LNCAP (cell line): ENCODE data around the gene ABHD2.

ENCODE experiments used
- TF ChIP-seq, protein P1 (sequence below): fragments of 450-650 bp; IDR thresholded peaks from 2 replicates; pipeline ENCODE4 v1.5.1; 2017; ENCODE audit warnings: mild to moderate bottlenecking

Gene ABHD2

DNA sequence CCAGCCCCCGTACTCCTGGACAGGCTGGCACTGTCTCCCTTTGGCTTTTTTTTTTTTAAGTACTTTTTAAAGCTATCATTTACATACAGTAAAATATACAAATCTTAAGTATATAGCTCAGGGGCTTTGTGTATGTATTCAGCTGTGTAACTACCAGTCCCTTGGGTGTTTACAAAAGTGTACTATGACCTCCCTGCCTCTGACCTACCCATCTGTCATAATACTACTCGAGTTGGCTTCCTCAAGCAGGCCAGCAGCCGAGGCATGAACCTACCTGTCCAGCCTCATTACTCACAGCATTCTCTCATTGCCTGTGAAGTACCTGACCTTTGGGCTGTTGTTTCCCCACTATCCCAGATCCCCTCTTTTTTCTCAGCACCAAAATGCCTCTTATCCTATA is 33.2 kb downstream of the ABHD2 start:
- TF ChIP-seq, protein P1, sequence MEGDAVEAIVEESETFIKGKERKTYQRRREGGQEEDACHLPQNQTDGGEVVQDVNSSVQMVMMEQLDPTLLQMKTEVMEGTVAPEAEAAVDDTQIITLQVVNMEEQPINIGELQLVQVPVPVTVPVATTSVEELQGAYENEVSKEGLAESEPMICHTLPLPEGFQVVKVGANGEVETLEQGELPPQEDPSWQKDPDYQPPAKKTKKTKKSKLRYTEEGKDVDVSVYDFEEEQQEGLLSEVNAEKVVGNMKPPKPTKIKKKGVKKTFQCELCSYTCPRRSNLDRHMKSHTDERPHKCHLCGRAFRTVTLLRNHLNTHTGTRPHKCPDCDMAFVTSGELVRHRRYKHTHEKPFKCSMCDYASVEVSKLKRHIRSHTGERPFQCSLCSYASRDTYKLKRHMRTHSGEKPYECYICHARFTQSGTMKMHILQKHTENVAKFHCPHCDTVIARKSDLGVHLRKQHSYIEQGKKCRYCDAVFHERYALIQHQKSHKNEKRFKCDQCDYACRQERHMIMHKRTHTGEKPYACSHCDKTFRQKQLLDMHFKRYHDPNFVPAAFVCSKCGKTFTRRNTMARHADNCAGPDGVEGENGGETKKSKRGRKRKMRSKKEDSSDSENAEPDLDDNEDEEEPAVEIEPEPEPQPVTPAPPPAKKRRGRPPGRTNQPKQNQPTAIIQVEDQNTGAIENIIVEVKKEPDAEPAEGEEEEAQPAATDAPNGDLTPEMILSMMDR, result no peak

DNA sequence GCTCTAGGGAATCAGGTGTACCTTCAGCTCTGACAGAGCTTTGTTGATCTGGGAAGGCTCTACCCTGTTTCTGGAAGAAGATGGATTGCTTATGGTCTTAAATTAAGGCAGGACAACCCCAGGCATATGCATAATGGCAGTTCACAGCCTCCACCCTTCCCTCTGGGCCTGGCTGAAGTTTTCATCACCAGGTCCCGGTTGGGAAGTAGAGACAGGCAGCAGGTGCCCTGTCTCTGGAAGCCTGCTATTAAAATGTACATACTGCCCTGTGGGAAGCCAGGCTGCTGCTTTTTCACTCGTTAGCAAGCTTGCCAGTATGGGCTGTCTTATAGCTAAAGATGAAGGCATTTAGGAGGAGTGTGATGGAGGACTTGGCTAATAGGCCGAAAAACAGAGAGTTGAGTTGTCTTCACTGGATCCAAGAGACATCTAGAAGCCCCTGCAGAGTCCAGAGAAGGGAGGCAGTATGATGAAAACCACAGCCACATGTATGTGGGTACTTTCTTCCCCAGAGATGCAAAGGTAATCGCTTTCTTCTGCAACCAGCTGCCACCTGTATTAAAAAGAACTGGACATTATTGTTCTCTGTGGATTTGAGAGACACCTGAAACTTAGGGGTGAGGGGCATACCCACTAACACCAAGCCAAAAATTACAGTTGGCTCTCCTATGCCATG is 34.4 kb downstream of the ABHD2 start:
- TF ChIP-seq, protein P1, result no peak

DNA sequence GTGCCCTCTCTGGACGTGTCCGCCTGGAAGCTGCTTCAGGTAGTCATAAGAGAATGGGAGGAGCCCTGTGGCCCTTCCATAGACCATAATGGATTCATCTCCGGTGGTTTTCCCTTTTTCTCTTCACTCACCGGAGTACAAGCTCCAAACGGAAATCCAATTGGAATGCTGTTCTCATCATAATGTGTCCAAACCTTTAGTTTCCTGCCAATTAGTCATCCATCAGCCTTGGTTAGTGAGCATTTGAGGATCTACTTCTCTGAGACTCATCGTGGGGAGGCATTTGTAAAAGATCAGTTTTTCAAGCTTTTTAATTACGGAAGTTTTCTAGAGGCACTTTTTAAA is 34.9 kb downstream of the ABHD2 start:
- TF ChIP-seq, protein P1, result no peak

DNA sequence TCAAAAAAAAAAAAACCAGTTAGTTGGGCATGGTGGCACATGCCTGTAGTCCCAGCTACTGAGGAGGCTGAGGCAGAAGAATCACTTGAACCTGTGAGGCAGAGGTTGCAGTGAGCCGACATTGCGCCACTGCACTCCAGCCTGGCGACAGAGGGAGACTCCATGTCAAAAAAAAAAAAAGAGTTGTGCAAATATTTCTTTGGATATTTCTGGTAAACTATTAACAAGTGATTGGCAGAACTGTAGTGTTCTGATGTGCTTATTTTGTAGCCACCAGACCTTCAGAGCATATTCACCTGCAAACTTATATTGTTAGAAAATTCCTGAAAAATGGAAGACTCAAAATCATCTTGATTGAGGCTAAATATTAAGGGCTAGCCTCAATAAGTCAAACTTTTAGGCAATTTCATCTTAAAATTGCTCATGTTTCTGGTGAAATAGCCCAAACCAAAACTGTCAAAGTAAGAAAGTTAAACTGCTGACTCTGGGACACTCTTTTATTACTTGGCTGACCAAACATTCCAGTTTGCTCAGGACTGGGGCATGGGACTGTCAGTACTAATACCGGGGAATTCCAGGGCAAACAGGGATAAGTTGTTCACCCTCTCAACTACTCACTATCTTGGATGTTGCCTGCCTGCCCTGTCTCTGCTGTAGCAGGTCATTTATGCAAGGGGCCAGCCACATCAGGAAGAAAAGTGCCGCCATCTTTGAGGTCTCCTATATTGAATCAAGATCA is 37.0 kb downstream of the ABHD2 start:
- TF ChIP-seq, protein P1, result no peak; the same call in 1 of the 2 replicates

DNA sequence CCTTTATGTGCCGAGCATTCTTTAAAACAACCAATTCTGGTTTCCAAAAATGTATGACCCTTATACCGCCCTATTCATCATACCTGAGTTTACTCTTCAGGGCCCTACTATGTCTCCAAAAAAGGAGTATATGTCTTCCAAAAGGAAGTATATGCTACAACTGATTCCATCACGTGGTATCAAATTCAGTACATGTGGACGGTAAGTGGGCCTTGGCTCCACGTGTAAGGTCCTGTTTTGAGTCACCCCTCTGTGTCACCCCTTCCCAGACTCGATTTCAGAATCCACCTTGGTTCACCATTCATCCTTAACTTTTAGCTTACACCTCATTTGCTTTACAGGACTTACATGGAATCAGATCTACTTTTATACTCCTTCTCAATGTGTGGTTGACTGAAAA is 37.8 kb downstream of the ABHD2 start:
- TF ChIP-seq, protein P1, result no peak

DNA sequence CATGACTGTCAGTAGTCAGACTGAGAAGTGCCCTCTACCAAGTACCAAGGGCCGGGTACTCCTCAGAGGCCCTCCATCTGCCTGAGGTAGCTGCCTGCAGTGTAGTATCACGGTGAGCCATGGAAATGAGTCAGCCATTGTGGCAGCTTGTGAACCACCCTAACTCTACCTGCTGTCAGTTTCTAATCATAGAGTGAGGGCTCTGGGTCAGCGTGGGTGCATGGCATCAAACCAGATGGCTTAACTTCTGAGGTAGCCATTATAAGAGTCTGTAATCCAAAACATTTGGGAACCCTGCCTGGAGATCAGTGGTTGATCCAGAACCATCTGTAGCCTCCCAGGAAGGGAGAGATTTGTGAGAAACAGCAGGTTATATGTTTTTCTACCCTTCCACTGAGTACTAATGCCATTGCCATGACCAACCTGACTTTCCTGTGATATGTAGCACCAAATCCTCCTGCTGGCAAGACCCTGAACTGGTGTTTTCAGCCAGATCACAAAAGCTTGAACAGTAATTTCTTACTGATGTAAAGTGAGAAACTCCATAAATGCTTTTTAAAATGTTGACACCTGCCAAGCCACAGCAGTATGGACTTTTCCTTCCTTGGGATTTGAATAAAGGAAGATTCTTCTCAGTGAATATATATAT is 38.9 kb downstream of the ABHD2 start:
- TF ChIP-seq, protein P1, result no peak

DNA sequence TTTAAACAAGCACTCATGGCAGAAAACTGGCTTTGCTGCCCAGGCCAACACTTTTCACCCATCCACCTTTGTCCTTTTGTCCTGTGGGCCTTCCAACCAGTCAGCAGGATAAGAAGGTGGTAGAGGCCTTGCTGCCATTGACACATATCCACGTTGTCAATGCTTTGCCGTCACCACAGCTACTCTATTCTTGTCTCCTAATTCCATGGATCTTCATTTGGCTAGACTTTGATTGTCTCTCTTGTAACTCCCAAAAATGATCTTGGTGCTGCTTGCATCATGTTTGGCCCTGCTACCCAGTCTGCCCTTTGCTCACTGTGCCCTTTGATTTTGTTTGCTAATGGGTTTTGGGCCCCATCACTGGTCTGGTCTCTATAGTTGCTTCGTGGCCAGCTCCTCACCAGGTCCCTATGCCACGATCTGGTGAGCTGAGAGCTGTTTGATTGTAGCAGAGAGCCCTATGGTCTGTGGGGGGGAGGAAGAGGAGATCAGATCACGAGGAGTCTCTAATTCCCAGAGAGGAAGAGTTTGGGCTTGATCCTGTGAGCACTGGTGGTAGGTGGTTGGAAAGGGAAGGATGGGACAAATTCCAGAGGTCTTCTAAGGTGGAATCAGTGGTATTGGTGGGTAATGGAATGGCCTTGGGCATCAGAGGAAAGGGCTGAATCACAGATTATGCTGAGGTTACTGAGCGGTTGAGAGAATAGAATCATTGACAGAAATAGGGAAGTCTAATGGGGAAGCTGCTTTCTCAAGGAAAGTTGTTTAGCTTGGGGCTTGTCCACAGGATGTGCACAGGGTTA is 40.3 kb downstream of the ABHD2 start:
- TF ChIP-seq, protein P1, result no peak
